Measurements from ENCODE around the gene GBA3.
A peak's percentile ranks its signal among the peaks of the same experiment; 100 is the strongest.

Gene GBA3

DNA sequence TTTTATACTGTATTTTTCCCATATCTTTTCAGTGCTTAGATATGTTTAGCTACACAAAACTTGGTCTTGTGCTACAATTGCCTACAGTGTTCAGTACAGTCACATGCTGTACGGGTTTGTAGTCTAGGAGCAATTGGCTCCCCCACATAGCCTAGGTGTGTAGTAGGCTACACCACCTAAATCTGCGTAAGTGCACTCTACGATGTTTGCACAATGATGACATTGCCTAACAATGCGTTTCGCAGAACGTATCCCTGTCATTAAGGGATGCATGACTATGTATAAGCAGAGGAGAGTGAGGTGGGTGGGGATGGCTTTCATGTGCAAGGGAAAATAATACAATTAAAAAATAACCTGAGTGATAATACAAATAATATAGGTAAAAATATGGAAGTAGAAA is 131.4 kb downstream of the GBA3 start:
- Histone ChIP-seq H4K20me1 (ENCODE audit: insufficient read depth, low read length) (no peaks in the 10 kb centered on the region), H3K27me3 (replicated peaks; ENCODE audit: insufficient read depth, low read length) (no peaks in the 10 kb centered on the region), H3K27ac (ENCODE audit: low read length) (no peak overlapping the region), H3K79me2 (ENCODE audit: low read length) (no peaks in the 10 kb centered on the region), H3K9me2 (replicated peaks; ENCODE audit: insufficient read depth, low read length) (no peaks in the 10 kb centered on the region), H2AFZ (ENCODE audit: low read length) (no peak overlapping the region), H3K4me2 (ENCODE audit: low read depth, low read length) (no peak overlapping the region), H3K4me3 (ENCODE audit: low read length) (no peak overlapping the region), H3F3A (ENCODE audit: insufficient read depth, low read length) (no peaks in the 10 kb centered on the region), H3K9ac (ENCODE audit: low read length) (no peak overlapping the region), H3K36me3 (replicated peaks; ENCODE audit: insufficient read depth, low read length) (no peaks in the 10 kb centered on the region), H3K9me3 (replicated peaks; ENCODE audit: insufficient read depth, low read length) (no peaks in the 10 kb centered on the region), H3K4me1 (ENCODE audit: low read length) (no peaks in the 10 kb centered on the region)
- TF ChIP-seq EZH2phosphoT487 (IDR thresholded peaks at IDR 0.05; ENCODE audit: low read length), result no peak
- no peak for DNase-seq

DNA sequence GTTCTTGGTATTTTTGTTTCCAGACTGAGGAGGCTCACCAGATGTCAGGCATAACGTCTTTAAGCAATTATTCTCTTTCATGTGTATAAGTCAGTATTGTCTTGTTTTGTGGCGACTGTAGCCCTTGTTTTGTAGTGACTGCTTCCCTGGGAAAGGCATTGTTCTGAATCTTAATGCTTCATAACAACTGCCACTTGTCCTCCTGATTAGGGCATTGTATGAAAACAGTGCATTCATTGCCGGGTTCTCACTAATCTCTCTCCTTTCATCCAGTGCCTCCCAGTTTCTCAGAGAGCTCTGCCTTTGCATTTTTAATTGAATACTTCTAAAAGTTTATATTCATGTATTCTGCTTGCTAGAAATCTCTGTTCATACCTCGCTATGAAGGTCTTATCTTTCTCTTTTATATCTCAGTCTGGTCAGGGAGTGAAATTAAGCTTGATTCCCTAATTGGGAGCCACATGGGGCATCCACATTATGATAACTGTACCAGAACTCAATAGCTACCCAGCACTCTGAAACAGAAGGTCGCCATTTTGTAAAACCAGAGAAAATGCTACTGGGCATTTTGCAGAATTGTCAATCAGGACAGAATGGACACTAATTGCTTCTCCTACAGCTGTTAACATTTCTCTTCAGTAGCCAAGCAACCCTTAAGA is 149.8 kb downstream of the GBA3 start:
- no peak for DNase-seq
- peaks cover 5% of the 10 kb centered on the region for H3K4me1 ChIP-seq (ENCODE audit: low read length)
- TF ChIP-seq EZH2 (optimal IDR thresholded peaks at IDR 0.05; ENCODE audit: low read depth, low read length) (no peak), EZH2phosphoT487 (IDR thresholded peaks at IDR 0.05; ENCODE audit: low read length) (no peak)
- TF ChIP-seq, protein P1, sequence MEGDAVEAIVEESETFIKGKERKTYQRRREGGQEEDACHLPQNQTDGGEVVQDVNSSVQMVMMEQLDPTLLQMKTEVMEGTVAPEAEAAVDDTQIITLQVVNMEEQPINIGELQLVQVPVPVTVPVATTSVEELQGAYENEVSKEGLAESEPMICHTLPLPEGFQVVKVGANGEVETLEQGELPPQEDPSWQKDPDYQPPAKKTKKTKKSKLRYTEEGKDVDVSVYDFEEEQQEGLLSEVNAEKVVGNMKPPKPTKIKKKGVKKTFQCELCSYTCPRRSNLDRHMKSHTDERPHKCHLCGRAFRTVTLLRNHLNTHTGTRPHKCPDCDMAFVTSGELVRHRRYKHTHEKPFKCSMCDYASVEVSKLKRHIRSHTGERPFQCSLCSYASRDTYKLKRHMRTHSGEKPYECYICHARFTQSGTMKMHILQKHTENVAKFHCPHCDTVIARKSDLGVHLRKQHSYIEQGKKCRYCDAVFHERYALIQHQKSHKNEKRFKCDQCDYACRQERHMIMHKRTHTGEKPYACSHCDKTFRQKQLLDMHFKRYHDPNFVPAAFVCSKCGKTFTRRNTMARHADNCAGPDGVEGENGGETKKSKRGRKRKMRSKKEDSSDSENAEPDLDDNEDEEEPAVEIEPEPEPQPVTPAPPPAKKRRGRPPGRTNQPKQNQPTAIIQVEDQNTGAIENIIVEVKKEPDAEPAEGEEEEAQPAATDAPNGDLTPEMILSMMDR (IDR thresholded peaks at IDR 0.05; ENCODE audit: low read length), result no peak
- H3K4me2 ChIP-seq (ENCODE audit: low read depth, low read length), result no peak overlapping the region
- H3K36me3 ChIP-seq (replicated peaks; ENCODE audit: insufficient read depth, low read length), result no peaks in the 10 kb centered on the region
- peaks cover 5% of the 10 kb centered on the region; the same call in 1 of the 2 replicates for H3K27me3 ChIP-seq (replicated peaks; ENCODE audit: insufficient read depth, low read length)
- no peak overlapping the region for H3K4me3 ChIP-seq (ENCODE audit: low read length)
- H3K9me2 ChIP-seq (replicated peaks; ENCODE audit: insufficient read depth, low read length), result no peaks in the 10 kb centered on the region
- H2AFZ ChIP-seq (ENCODE audit: low read length), result no peak overlapping the region
- no peaks in the 10 kb centered on the region for H3K79me2 ChIP-seq (ENCODE audit: low read length)
- no peaks in the 10 kb centered on the region for H3K9me3 ChIP-seq (replicated peaks; ENCODE audit: insufficient read depth, low read length)
- H3F3A ChIP-seq (ENCODE audit: insufficient read depth, low read length), result no peaks in the 10 kb centered on the region
- no peaks in the 10 kb centered on the region for H4K20me1 ChIP-seq (ENCODE audit: insufficient read depth, low read length)
- H3K9ac ChIP-seq (ENCODE audit: low read length), result no peak overlapping the region
- H3K27ac ChIP-seq (ENCODE audit: low read length), result no peak overlapping the region

DNA sequence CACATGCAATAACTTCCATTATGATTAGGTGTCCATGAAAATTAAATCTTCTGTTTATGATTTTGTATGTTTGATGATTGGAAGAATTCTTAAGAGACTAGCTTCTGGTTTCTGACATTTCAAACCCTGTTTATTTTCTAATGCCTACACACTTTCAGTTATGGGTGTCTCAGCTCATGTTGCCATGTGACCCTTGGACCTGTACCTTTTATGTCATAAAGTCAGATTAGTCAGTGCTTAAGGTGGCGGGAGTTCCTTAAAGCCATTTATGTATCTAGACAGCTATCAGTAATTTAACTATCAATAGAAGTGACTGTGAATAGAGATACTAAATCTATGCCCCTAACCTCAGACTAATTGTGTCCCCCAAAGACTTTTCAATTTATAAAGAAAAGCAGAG is 155.6 kb downstream of the GBA3 start:
- TF ChIP-seq EZH2 (optimal IDR thresholded peaks at IDR 0.05; ENCODE audit: low read depth, low read length) (no peak), EZH2phosphoT487 (IDR thresholded peaks at IDR 0.05; ENCODE audit: low read length) (no peak)
- TF ChIP-seq, protein P1 (IDR thresholded peaks at IDR 0.05; ENCODE audit: low read length), result no peak
- Histone ChIP-seq H3K4me2 (ENCODE audit: low read depth, low read length) (no peak overlapping the region), H3K27ac (ENCODE audit: low read length) (no peak overlapping the region), H3K4me1 (ENCODE audit: low read length) (peaks cover 41% of the 10 kb centered on the region), H4K20me1 (ENCODE audit: insufficient read depth, low read length) (no peaks in the 10 kb centered on the region), H2AFZ (ENCODE audit: low read length) (no peak overlapping the region), H3K79me2 (ENCODE audit: low read length) (no peaks in the 10 kb centered on the region), H3F3A (ENCODE audit: insufficient read depth, low read length) (peaks cover 11% of the 10 kb centered on the region; the same call in 1 of the 2 replicates), H3K9me2 (replicated peaks; ENCODE audit: insufficient read depth, low read length) (no peaks in the 10 kb centered on the region), H3K9ac (ENCODE audit: low read length) (no peak overlapping the region), H3K27me3 (replicated peaks; ENCODE audit: insufficient read depth, low read length) (no peaks in the 10 kb centered on the region; the same call in 1 of the 2 replicates), H3K4me3 (ENCODE audit: low read length) (no peak overlapping the region), H3K9me3 (replicated peaks; ENCODE audit: insufficient read depth, low read length) (no peaks in the 10 kb centered on the region), H3K36me3 (replicated peaks; ENCODE audit: insufficient read depth, low read length) (no peaks in the 10 kb centered on the region)
- DNase-seq, result no peak

- TF ChIP-seq EZH2 (optimal IDR thresholded peaks at IDR 0.05; ENCODE audit: low read depth, low read length) (no peak), EZH2phosphoT487 (IDR thresholded peaks at IDR 0.05; ENCODE audit: low read length) (no peak)
- TF ChIP-seq, protein P1 (IDR thresholded peaks at IDR 0.05; ENCODE audit: low read length), result no peak
- Histone ChIP-seq H3K27ac (ENCODE audit: low read length) (peak overlapping the region; percentile 41; the same call in 1 of the 2 replicates), H3K36me3 (replicated peaks; ENCODE audit: insufficient read depth, low read length) (no peaks in the 10 kb centered on the region), H3K9me3 (replicated peaks; ENCODE audit: insufficient read depth, low read length) (no peaks in the 10 kb centered on the region), H3K4me3 (ENCODE audit: low read length) (peak overlapping the region; percentile 31), H3K4me1 (ENCODE audit: low read length) (peaks cover 36% of the 10 kb centered on the region), H3K9ac (ENCODE audit: low read length) (no peak overlapping the region), H3K79me2 (ENCODE audit: low read length) (no peaks in the 10 kb centered on the region), H3K4me2 (ENCODE audit: low read depth, low read length) (peak overlapping the region; percentile 75), H3K27me3 (replicated peaks; ENCODE audit: insufficient read depth, low read length) (no peaks in the 10 kb centered on the region; the same call in 1 of the 2 replicates), H3K9me2 (replicated peaks; ENCODE audit: insufficient read depth, low read length) (no peaks in the 10 kb centered on the region), H3F3A (ENCODE audit: insufficient read depth, low read length) (peaks cover 11% of the 10 kb centered on the region; the same call in 1 of the 2 replicates), H4K20me1 (ENCODE audit: insufficient read depth, low read length) (no peaks in the 10 kb centered on the region), H2AFZ (ENCODE audit: low read length) (no peak overlapping the region)
- DNase-seq, result no peak
These were observed 157.3 kb downstream of the GBA3 start for GRCh38 chr4:22850055-22850454.
